Measurements from ENCODE around the gene CCDC106.

The CCDC106 gene

GRCh38 chr19:55681131-55682092 is 33.4 kb downstream of the CCDC106 start:
- DNase-seq (ENCODE audit: low read depth in 2 of 3, low spot score in 1 of 3): no peak

- DNase-seq (ENCODE audit: low read depth in 2 of 3, low spot score in 1 of 3): no peak
These were observed 35.6 kb downstream of the CCDC106 start for GRCh38 chr19:55683449-55684261.

GRCh38 chr19:55684946-55685681 is 37.1 kb downstream of the CCDC106 start:
- DNase-seq (ENCODE audit: low read depth in 2 of 3, low spot score in 1 of 3): no peak

GRCh38 chr19:55685776-55686175 is 37.8 kb downstream of the CCDC106 start:
- DNase-seq (ENCODE audit: low read depth in 2 of 3, low spot score in 1 of 3): no peak

- DNase-seq (ENCODE audit: low read depth in 2 of 3, low spot score in 1 of 3): no peak
These were observed 38.5 kb downstream of the CCDC106 start for GRCh38 chr19:55686311-55687050.

GRCh38 chr19:55687281-55688201 is 39.5 kb downstream of the CCDC106 start:
- no peak for DNase-seq (ENCODE audit: low read depth in 2 of 3, low spot score in 1 of 3)

- no peak for DNase-seq (ENCODE audit: low read depth in 2 of 3, low spot score in 1 of 3)
These were observed 40.6 kb downstream of the CCDC106 start for GRCh38 chr19:55688422-55689218.

- DNase-seq (ENCODE audit: low read depth in 2 of 3, low spot score in 1 of 3): no peak
These were observed 41.5 kb downstream of the CCDC106 start for GRCh38 chr19:55689411-55690108.

GRCh38 chr19:55690109-55690768 is 42.2 kb downstream of the CCDC106 start:
- DNase-seq (ENCODE audit: low read depth in 2 of 3, low spot score in 1 of 3): no peak

GRCh38 chr19:55690769-55691545 is 42.9 kb downstream of the CCDC106 start:
- DNase-seq (ENCODE audit: low read depth in 2 of 3, low spot score in 1 of 3): no peak

GRCh38 chr19:55691561-55692481 is 43.8 kb downstream of the CCDC106 start:
- DNase-seq (ENCODE audit: low read depth in 2 of 3, low spot score in 1 of 3): no peak

- no peak for DNase-seq (ENCODE audit: low read depth in 2 of 3, low spot score in 1 of 3)
These were observed 44.7 kb downstream of the CCDC106 start for GRCh38 chr19:55692681-55693081.

GRCh38 chr19:55693336-55693974 is 45.4 kb downstream of the CCDC106 start:
- DNase-seq (ENCODE audit: low read depth in 2 of 3, low spot score in 1 of 3): no peak

- no peak for DNase-seq (ENCODE audit: low read depth in 2 of 3, low spot score in 1 of 3)
These were observed 46.2 kb downstream of the CCDC106 start for GRCh38 chr19:55694241-55694655.
